Measurements from ENCODE around the gene CELF6.

DNA sequence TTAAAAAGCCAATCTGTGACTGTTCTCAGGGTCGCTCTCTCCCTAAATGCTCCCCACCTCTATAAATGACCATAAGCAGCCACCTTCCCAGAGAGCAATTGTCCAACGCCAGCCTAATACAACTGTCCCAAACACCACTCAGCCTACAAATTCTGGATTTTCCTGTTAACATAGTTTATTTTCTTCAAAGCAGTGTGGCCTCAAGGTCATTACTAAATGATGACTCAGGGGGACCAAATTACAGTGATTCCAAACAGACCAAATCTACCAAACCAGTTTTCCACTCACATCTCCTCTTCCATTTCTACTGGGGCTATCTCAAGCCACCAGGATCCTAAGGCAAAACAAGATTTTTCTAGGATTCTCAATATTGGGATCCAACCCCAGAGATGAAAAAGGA is 33.3 kb upstream of the CELF6 start:
- TF ChIP-seq FOXM1 (IDR thresholded peaks at IDR 0.05; ENCODE audit: borderline replicate concordance, low read depth) (no peak), YY1 (IDR thresholded peaks at IDR 0.05; ENCODE audit: low read depth) (no peak), TAF1 (IDR thresholded peaks at IDR 0.05; ENCODE audit: low read depth) (no peak), EGR1 (IDR thresholded peaks at IDR 0.05) (no peak), TCF12 (IDR thresholded peaks at IDR 0.05; ENCODE audit: low read depth) (no peak), NFIC (IDR thresholded peaks at IDR 0.05) (no peak)
- TF ChIP-seq, protein P1, sequence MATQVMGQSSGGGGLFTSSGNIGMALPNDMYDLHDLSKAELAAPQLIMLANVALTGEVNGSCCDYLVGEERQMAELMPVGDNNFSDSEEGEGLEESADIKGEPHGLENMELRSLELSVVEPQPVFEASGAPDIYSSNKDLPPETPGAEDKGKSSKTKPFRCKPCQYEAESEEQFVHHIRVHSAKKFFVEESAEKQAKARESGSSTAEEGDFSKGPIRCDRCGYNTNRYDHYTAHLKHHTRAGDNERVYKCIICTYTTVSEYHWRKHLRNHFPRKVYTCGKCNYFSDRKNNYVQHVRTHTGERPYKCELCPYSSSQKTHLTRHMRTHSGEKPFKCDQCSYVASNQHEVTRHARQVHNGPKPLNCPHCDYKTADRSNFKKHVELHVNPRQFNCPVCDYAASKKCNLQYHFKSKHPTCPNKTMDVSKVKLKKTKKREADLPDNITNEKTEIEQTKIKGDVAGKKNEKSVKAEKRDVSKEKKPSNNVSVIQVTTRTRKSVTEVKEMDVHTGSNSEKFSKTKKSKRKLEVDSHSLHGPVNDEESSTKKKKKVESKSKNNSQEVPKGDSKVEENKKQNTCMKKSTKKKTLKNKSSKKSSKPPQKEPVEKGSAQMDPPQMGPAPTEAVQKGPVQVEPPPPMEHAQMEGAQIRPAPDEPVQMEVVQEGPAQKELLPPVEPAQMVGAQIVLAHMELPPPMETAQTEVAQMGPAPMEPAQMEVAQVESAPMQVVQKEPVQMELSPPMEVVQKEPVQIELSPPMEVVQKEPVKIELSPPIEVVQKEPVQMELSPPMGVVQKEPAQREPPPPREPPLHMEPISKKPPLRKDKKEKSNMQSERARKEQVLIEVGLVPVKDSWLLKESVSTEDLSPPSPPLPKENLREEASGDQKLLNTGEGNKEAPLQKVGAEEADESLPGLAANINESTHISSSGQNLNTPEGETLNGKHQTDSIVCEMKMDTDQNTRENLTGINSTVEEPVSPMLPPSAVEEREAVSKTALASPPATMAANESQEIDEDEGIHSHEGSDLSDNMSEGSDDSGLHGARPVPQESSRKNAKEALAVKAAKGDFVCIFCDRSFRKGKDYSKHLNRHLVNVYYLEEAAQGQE (IDR thresholded peaks at IDR 0.05; ENCODE audit: low read depth): no peak
- TF ChIP-seq, protein P2, sequence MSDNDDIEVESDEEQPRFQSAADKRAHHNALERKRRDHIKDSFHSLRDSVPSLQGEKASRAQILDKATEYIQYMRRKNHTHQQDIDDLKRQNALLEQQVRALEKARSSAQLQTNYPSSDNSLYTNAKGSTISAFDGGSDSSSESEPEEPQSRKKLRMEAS (IDR thresholded peaks at IDR 0.05): no peak

Measured in Ishikawa (cell line).